CD1c-positive myeloid dendritic cell (primary cell): ENCODE data around the gene GLDC.

Experiments
- DNase-seq: peaks from one replicate; pipeline ENCODE4 v3.0.0-alpha.2; 2016; ENCODE audit errors: extremely low spot score

The GLDC gene

GRCh38 chr9:6620796-6621195 is 24.7 kb downstream of the GLDC start:
- no peak for DNase-seq

GRCh38 chr9:6620353-6620752 is 25.2 kb downstream of the GLDC start:
- DNase-seq, result no peak

- no peak for DNase-seq
These were observed 25.6 kb downstream of the GLDC start for GRCh38 chr9:6619909-6620308.

- no peak for DNase-seq
These were observed 28.5 kb downstream of the GLDC start for GRCh38 chr9:6616951-6617602.

- DNase-seq, result no peak
These were observed 31.0 kb downstream of the GLDC start for GRCh38 chr9:6614489-6614888.

- no peak for DNase-seq
These were observed 33.7 kb downstream of the GLDC start for GRCh38 chr9:6611865-6612264.

GRCh38 chr9:6610073-6610472 is 35.5 kb downstream of the GLDC start:
- DNase-seq, result no peak

- DNase-seq, result no peak
These were observed 36.0 kb downstream of the GLDC start for GRCh38 chr9:6609497-6610016.

- DNase-seq, result no peak
These were observed 40.3 kb downstream of the GLDC start for GRCh38 chr9:6605202-6605601.

- DNase-seq, result no peak
These were observed 45.1 kb downstream of the GLDC start for GRCh38 chr9:6600426-6600825.

- DNase-seq, result no peak
These were observed 45.5 kb downstream of the GLDC start for GRCh38 chr9:6600006-6600405.

- DNase-seq, result no peak
These were observed 47.2 kb downstream of the GLDC start for GRCh38 chr9:6598249-6598725.

GRCh38 chr9:6592791-6593190 is 52.7 kb downstream of the GLDC start:
- no peak for DNase-seq

- no peak for DNase-seq
These were observed 53.3 kb downstream of the GLDC start for GRCh38 chr9:6592231-6592630.

- DNase-seq, result no peak
These were observed 54.7 kb downstream of the GLDC start for GRCh38 chr9:6590772-6591384.

- DNase-seq, result peak; percentile 18
These were observed 55.2 kb downstream of the GLDC start for GRCh38 chr9:6590334-6590733.

- peak; percentile 55 for DNase-seq
These were observed 60.5 kb downstream of the GLDC start for GRCh38 chr9:6584881-6585597.

- no peak for DNase-seq
These were observed 64.3 kb downstream of the GLDC start for GRCh38 chr9:6581253-6581652.

GRCh38 chr9:6579613-6580012 is 65.9 kb downstream of the GLDC start:
- no peak for DNase-seq

- no peak for DNase-seq
These were observed 68.5 kb downstream of the GLDC start for GRCh38 chr9:6576987-6577386.

GRCh38 chr9:6575324-6576034 is 70.0 kb downstream of the GLDC start:
- no peak for DNase-seq

- peak; percentile 26 for DNase-seq
These were observed 78.4 kb downstream of the GLDC start for GRCh38 chr9:6567140-6567591.
